Retina (tissue), 1 donor: ENCODE measurements around the gene DENND5B.

Experiments
- DNase-seq: peaks from one replicate; pipeline ENCODE4 v3.0.0-alpha.2; 2016

The DENND5B gene

DNA sequence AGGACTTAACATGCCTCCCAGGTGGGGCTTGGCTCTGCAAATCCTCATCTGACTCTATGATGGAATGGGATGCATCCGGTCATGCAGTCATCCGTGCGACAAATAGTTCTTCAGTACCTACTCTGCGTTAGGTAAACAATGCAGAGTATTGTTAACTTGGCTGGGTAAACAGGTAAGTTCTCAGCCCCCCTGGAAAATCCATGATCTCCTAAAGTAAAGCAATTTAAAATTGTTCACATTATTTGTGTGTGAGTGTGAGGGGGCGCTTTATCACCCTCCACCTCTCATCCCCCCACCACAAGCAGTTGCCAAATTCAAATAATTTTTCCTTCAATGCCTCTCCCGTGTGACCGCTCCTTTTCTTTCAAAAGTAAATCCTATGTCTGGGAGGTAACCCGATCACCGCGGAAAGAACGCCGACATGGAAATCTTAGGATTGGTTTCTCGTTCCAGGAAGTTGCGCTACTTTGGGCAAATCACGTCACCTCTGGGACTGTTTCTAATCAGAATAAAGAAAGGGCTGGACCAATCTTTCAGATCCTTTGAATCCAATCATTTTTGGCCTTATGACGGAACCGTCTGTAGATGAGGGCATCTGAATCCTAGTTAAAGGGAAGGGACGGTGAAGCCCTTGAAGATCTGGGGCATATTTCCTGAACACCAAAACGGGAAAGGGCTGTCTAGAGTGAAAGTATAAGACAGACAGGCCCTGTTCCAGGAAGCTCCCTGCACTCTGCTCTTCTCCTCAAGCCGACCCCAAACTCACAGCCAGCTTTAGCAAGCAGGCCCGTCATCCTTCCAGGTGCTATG, 221.0 kb downstream of the DENND5B start:
- DNase-seq = peak; percentile 42

DNA sequence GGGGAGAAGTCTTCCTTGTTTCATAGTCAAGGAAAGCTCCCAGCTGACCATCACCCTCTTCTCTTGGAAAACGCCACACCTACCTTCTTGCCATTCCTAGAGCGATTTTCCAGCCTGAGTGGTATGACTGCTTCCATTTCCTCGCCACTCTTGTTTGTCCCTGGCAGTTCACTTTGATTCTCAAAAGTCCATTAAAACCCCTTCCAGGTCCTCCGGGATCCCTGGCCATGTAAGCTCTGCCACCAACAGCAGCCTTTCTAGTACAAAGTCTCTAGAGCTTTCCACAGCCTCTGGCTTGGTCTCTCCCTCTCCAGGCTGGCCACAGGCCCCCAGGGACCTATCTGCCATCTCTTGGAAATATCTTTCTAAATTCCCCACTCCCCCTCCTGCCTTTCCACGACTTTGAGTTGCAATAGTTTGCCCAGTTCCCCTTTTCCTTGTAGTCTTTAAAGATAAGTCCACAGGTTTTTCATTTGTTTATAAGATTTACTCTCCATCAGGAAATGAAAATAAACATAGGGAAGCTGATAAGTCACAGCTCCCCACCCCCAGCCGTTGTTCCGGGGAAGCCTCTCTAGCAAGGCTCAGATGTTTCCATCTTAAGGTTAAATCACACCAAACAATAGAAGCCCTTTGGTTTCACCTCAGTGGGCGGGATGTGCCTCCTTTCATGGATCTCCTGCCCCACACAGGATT, 222.1 kb downstream of the DENND5B start:
- DNase-seq = peak; percentile 54

DNA sequence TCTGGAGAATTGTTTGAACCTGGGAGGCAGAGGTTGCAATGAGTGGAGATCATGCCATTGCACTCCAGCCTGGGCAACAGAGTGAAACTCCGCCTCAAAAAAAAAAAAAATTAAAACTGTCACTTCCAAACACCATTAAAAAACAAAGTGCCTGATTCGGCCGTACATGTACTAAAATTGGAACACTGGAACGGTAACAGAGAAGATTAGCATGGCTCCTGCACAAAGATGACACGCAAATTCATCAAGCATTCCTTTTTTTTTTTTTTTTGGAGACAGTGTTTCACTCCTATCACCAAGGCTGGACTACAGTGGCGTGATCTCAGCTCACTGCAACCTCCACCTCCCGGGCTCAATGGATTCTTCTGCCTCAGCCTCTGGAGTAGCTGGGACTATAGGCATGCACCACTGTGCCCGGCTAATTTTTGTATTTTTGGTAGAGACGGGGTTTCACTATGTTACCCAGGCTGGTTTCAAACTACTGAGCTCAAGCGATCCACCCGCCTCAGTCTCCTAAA, 224.8 kb downstream of the DENND5B start:
- no peak for DNase-seq

GRCh38 chr12:31363831-31364230, 227.1 kb downstream of the DENND5B start:
- no peak for DNase-seq

GRCh38 chr12:31363416-31363809, 227.5 kb downstream of the DENND5B start:
- DNase-seq = peak; percentile 31

- DNase-seq = peak; percentile 36
Measured at GRCh38 chr12:31362759-31363415, 228.0 kb downstream of the DENND5B start.

DNA sequence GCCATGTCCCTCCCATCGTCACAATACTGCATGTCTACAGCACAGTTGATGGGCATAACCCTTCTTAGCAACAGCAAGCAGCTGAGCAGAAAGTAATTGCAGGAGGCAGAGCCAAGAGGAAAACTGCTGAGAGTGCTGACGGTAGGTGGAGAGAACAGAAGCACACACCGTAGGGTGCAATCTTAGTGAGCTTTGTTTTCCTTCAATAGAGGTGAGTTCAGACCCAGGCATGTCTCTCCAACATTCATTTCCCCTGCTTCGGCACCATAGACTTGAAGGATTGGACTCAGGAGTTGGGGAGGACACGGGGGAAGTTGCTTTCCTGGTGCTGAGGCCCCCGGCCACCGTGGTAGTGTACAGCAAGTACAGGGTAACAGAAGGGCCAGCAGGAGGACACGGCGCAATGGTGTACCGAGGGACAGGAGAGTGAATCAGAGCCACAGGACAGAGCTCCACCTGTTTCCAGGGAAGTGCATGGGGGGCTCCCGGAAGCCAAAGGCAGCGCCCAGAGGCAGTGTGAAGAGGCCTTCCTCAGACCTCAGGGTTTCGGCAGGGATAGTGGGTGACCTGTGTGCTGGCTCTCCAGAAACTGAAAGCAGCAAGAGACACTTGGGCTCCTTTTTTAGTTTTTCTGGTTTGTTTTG, 228.7 kb downstream of the DENND5B start:
- DNase-seq = peak; percentile 71

DNA sequence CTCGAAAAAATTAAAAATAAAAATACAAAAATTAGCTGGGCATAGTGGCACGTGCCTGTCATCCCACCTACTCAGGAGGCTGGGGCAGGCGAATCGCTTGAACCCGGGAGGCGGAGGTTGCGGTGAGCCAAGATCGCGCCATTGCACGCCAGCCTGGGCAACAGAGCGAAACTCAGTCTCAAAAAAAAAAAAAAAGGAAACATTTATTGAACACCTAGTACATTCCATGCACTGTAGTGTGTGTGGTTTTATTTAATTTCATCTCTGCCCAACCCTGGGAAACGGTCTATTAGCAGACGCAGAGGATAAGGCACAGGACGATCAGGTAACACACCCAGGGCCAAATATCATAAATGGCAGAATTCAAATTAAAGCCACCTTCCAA, 229.2 kb downstream of the DENND5B start:
- no peak for DNase-seq

DNA sequence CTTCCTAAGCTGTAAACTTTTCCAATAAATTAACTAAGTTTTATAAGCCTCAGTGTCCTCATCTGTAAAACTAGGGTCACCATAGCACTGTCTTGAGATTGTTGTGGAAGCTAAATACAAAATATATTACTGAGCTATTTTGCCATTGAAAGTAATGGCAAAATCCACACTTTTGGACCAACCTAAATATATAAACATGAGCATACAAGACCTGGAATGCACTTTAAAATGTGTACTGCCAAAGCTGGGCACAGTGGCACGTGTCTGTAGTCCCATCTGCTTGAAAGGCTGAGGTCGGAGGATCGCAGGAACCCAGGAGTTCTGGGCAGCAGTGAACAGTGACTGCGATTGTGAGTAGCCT, 235.2 kb downstream of the DENND5B start:
- DNase-seq = no peak

DNA sequence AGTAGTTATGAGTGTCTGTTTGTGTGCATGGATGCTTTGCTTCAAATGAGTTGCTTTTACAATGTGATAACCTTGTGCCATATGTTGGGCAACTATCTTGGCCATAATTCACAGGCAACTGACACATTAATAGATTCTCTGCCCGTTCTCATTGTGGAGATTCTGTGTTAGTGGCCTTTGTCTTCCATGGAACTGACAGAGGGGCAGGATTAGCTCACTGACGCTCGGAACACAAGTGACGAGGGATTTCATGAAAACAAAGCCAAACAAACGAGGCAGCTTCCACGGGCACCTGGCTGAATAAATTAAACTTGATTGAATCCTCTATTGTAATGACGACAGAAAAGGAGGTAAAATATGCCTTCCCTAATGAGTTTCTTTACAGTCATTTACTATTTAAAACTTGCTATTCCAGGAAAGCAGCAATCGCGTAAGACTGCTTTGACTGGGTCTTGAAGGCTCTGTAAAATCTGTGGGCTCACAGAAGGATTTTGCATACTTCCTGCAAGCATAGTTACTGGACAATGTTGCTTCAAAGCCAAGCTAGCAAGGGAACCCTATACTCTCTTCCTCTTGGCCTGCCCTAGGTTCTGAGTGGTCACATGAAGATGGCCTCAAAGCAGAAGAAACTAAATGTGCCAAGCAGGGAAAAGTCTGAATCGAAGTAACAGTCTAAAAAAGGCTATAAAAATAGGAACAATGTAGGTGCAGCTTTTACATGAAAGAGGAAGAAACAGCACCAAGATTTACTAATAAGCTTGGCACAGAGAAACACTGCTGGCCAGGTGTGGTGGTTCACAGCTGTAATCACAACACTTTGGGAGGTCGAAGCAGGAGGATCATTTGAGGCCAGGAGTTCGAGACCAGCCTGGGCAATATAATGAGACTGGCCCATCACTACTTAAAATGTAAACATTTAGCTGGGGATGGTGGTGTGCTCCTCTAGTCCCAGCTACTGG, 236.9 kb downstream of the DENND5B start:
- DNase-seq = peak; percentile 68

- no peak for DNase-seq
Measured at GRCh38 chr12:31346267-31346666, 244.7 kb downstream of the DENND5B start.

GRCh38 chr12:31343139-31343538, 247.8 kb downstream of the DENND5B start:
- DNase-seq = no peak

- no peak for DNase-seq
Measured at GRCh38 chr12:31342286-31342685, 248.7 kb downstream of the DENND5B start.

DNA sequence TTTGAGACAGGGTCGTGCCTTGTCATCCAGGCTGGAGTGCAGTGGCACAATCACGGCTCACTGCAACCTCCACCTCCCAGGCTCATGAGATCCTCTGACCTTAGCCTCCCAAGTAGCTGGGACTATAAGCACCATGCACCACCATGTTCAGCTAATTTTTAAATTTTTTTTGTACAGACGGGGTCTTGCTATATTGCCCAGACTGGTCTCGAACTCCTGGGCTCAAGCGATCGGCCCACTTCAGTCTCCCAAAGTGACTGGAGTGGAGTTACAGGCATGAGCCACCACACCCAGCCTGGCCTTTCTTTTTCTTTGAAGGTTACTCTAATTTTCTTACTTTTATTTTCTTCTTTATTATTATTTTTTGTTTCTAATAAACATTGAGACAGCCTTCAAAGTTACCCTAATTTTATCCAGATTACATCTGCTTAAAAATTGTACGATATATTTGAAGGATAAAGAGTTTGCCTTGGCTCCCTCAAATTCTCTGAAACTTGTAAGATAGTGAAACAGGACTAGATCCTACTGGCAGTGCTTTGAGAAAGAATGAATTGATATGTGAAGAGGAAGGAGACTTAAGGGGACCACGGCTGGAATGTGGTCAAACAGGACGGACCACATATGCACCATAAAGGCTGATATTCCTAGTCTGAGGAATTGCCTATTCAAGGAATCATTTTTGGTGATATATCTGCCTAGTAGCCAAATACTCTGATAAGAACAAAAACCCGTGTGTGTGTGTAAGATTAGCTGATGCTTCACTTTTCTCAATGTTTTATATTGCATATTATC, 250.9 kb downstream of the DENND5B start:
- DNase-seq = no peak

DNA sequence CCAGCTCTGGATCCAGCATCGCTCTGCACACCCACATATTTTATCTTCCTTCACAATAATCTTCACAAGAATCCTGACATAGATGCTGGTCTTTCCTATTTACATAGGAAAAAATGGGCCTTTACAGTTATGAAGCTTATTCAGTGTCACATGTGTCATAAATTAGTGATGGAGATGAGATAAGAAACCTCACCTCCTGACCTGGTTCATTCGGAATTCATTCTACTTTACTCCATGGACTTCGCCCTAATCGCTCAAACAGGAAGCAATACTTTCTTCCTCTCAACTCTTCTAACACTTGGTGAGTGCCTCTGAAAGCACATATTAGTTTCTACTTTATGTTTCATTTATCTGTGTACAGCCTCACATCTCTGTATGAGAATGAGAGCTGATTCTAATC, 253.0 kb downstream of the DENND5B start:
- DNase-seq = no peak
